HG02938 (cell line): ENCODE measurements around the gene SPC25.

Source experiments
- ATAC-seq: cut with Tn5 transposase; IDR thresholded peaks from one replicate; pipeline ENCODE4 v1.9.1; 2021; ENCODE audit warnings: mild to moderate bottlenecking, moderate library complexity; ENCODE audit not compliant: unreplicated experiment

Gene SPC25

GRCh38 chr2:168849610-168850009 is 40.6 kb downstream of the SPC25 start:
- no peak for ATAC-seq

- no peak for ATAC-seq
These were observed 42.0 kb downstream of the SPC25 start for GRCh38 chr2:168848225-168848624.

- no peak for ATAC-seq
These were observed 47.0 kb downstream of the SPC25 start for GRCh38 chr2:168843253-168843652.

GRCh38 chr2:168841445-168841844 is 48.8 kb downstream of the SPC25 start:
- ATAC-seq, result no peak

GRCh38 chr2:168835969-168836368 is 54.3 kb downstream of the SPC25 start:
- ATAC-seq, result no peak

GRCh38 chr2:168831662-168832061 is 58.6 kb downstream of the SPC25 start:
- no peak for ATAC-seq

GRCh38 chr2:168830958-168831357 is 59.3 kb downstream of the SPC25 start:
- no peak for ATAC-seq

GRCh38 chr2:168825126-168825525 is 65.1 kb downstream of the SPC25 start:
- no peak for ATAC-seq

- no peak for ATAC-seq
These were observed 68.2 kb downstream of the SPC25 start for GRCh38 chr2:168821992-168822391.

- ATAC-seq, result no peak
These were observed 68.7 kb downstream of the SPC25 start for GRCh38 chr2:168821577-168821976.
